Measurements from ENCODE around the gene SCPEP1. TPM values are rescaled to one million over a fixed set of nuclear protein-coding genes. Genes with fewer than 3 reads are reported as not detected.

The SCPEP1 gene
- total and polyA plus RNA-seq, 2 of the 13 experiments (the other 11 are each of a cell fraction or from before 2014, with no cell fraction given) = 24.3 to 27.3 TPM

DNA sequence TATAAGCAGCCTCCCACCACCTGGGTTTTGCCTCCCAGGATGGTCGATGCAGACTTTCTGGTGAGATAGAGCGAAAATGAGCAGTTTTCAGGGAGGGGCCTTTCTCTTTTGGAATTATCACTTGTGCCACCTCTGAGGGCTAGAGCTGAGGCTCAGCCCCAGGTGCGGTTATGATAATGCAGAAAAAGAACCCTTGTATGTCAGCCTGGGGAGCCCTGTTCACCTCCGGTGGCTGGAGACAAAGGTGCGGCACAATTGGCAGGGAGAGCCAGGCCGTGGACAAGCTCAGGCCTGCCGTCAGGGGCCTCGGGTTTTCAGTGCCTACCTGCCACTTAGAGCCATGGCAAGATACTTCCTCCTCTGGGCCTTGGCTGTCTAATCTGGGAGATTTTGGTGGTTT is 4.4 kb downstream of the SCPEP1 start:
- Histone ChIP-seq H3K9ac (ENCODE audit: insufficient read depth, low read depth, low read length) (no peak overlapping the region), H2AFZ (ENCODE audit: low read length) (no peak overlapping the region), H3K27ac (ENCODE audit: extremely low read length, insufficient read depth, low read length) (no peak overlapping the region), H3K27me3 (ENCODE audit: control insufficient read depth in 1 of 2, insufficient read depth in 2 of 2, low read length in 2 of 2) (no peaks in the 10 kb centered on the region), H3K79me2 (ENCODE audit: insufficient read depth, low read length) (no peaks in the 10 kb centered on the region), H3K9me3 (ENCODE audit: low read length) (no peaks in the 10 kb centered on the region), H3K36me3 (replicated peaks in 1 of 2; ENCODE audit: control insufficient read depth in 1 of 2, insufficient read depth in 2 of 2, low read length in 2 of 2) (no peaks in the 10 kb centered on the region; a peak in 2 of 5 replicates), H3K4me3 (replicated peaks in 1 of 3; ENCODE audit: insufficient read depth in 1 of 3, low read depth in 2 of 3, low read length in 3 of 3) (no peak overlapping the region), H3K4me1 (ENCODE audit: insufficient read depth, low read length) (peaks cover 18% of the 10 kb centered on the region), H4K20me1 (ENCODE audit: insufficient read depth, low read length) (no peaks in the 10 kb centered on the region), H3K4me2 (ENCODE audit: low read depth, low read length) (no peak overlapping the region)
- ATAC-seq = no peak
- intact Hi-C loops (cut with micrococcal nuclease; ENCODE audit: unreplicated experiment) = no loop called here
- ChIA-PET CTCF (ENCODE audit: low intra/inter-chr PET ratio, low total read pairs) (no interaction called here), POLR2A (no interaction called here)
- DNase-seq (ENCODE audit: low spot score) = no peak
- in situ Hi-C loops (cut with HindIII; ENCODE audit: extremely low pct_ligation_motif_present, low pct_unique_long_range_greater_than_20kb) = no loop called here
- no peak for FAIRE-seq
- 89% methylated on average over 8 of the region's 8 CpGs for WGBS (ENCODE audit: low lambda C conversion rate)
- BruUV-seq (replicated peaks) = no TSS peak
- TF ChIP-seq ISX (CRISPR knock-in tag; conservative IDR thresholded peaks at IDR 0.05) (no peak), MLX (CRISPR knock-in tag; IDR thresholded peaks at IDR 0.05) (no peak), ETV6 (CRISPR knock-in tag; conservative IDR thresholded peaks at IDR 0.05) (no peak), ZSCAN30 (CRISPR knock-in tag; IDR thresholded peaks at IDR 0.05) (no peak), HNF4A (CRISPR knock-in tag; IDR thresholded peaks at IDR 0.05) (no peak), SIX4 (CRISPR knock-in tag; IDR thresholded peaks at IDR 0.05) (no peak), JDP2 (CRISPR knock-in tag; IDR thresholded peaks at IDR 0.05; ENCODE audit: borderline replicate concordance) (no peak), ZNF749 (CRISPR knock-in tag; IDR thresholded peaks at IDR 0.05; ENCODE audit: borderline replicate concordance) (no peak), ZBTB25 (CRISPR knock-in tag; IDR thresholded peaks at IDR 0.05) (no peak), SETDB1 (CRISPR knock-in tag; IDR thresholded peaks at IDR 0.05; ENCODE audit: borderline replicate concordance) (no peak)
- TF ChIP-seq, protein P1, sequence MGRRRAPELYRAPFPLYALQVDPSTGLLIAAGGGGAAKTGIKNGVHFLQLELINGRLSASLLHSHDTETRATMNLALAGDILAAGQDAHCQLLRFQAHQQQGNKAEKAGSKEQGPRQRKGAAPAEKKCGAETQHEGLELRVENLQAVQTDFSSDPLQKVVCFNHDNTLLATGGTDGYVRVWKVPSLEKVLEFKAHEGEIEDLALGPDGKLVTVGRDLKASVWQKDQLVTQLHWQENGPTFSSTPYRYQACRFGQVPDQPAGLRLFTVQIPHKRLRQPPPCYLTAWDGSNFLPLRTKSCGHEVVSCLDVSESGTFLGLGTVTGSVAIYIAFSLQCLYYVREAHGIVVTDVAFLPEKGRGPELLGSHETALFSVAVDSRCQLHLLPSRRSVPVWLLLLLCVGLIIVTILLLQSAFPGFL (CRISPR knock-in tag; IDR thresholded peaks at IDR 0.05) = no peak
